Measurements from ENCODE around the gene XPO5.
"Not testable (repeated sequence)": the region's sequence is repeated elsewhere in the genome, so short reads cannot be mapped to it uniquely, and the experiment has no call there.

Gene XPO5

DNA sequence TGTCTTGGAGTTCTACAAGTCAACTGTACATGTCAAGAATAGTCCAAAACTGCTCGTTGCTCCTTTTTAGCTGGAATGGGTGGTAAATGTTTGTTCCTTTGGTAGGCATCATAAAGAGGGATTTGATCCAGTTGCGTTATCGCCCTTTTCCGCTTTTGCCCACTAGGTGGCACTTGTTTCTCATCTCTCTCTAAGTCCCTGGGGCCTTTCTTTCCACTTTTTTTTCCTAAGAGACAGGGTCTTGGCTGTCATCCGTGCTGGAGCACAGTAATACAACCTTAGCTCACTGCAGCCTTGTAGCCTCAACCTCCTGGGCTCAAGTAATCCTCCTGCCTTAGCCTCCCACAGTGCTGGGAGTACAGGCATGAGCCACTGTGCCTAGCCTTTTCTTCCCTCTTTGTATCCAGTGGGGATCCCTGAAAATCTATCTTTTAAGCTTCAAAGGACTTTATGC, 32.5 kb upstream of the XPO5 start:
- TF ChIP-seq, protein P1, sequence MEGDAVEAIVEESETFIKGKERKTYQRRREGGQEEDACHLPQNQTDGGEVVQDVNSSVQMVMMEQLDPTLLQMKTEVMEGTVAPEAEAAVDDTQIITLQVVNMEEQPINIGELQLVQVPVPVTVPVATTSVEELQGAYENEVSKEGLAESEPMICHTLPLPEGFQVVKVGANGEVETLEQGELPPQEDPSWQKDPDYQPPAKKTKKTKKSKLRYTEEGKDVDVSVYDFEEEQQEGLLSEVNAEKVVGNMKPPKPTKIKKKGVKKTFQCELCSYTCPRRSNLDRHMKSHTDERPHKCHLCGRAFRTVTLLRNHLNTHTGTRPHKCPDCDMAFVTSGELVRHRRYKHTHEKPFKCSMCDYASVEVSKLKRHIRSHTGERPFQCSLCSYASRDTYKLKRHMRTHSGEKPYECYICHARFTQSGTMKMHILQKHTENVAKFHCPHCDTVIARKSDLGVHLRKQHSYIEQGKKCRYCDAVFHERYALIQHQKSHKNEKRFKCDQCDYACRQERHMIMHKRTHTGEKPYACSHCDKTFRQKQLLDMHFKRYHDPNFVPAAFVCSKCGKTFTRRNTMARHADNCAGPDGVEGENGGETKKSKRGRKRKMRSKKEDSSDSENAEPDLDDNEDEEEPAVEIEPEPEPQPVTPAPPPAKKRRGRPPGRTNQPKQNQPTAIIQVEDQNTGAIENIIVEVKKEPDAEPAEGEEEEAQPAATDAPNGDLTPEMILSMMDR (conservative IDR thresholded peaks at IDR 0.05): peak; percentile 97
- H3K27ac ChIP-seq: no peak overlapping the region

DNA sequence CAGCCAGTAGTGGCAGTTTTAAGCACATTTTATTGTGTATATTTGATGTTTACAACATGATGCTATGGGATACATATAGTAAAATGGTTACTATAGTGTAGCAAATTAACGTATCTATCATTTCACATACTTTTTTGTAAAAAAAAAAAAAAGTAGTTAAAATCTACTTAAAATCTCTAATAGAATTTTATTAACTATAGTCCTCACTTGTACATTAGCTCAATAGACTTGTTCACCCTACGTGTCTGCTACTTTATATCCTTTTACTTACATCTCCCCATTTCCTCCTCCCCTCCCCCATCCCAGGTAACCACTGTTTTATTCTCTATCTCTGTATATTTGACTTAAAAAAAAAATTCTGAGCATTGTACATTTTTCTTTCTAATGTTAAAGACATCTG, 30.2 kb upstream of the XPO5 start:
- TF ChIP-seq, protein P1 (conservative IDR thresholded peaks at IDR 0.05): no peak
- no peak overlapping the region for H3K27ac ChIP-seq

DNA sequence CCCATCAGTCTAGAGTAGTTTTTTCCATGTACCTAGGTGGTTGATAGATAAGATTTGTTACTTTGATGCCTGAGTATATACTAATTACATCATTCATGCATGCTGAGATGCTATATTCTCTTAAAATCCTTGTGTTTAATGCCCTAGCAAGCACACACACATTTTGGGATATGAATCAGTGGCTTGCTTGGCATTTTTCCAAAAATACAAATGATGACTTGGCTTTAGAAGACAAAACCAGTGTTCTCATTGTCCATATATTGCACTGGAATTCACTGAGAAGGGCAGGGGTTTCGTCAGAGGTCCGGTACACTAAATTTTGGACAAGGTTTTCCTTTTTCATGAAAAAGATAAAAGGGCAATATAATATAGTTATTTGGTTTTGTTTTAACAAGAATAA, 28.3 kb upstream of the XPO5 start:
- TF ChIP-seq, protein P1 (conservative IDR thresholded peaks at IDR 0.05): no peak
- H3K27ac ChIP-seq: no peak overlapping the region

DNA sequence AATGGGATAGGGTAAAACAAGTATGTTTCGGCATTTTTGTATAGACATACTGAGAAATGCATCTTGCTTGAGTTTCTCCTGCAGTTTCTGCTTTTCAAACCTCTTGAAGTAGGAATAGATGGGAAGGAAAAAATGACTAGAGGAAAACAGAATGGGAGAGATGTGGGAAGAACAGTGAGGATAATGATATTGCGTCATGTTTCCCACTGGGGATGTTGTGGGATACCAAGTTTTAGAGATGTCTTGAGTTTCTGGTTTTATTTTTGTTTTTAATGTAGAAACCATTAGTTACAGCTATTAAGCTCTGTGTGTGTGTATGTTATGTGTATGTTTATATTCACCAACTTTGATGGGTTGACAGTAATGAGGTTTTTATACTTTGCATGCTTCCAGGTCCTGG, 24.8 kb upstream of the XPO5 start:
- TF ChIP-seq, protein P1 (conservative IDR thresholded peaks at IDR 0.05): no peak
- H3K27ac ChIP-seq: no peak overlapping the region

DNA sequence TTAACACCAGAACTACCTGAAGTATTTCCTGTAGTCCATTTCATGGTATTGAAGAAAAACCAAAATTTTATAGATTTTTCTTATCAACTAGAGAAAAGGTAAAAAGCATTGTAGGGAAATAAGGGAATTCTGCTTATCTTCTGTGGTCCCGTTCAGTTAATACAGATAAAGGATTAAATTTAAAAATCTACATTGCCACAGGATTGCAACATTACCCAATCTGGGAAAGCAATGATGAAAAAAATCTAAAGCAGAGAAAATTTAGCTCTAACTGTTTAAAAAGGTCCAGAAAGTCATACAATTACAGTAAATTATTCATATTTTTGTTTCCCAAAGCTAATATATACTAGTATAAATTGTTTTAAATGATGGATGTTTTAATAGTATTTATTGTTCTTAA, 18.1 kb upstream of the XPO5 start:
- TF ChIP-seq, protein P1 (conservative IDR thresholded peaks at IDR 0.05): no peak
- H3K27ac ChIP-seq: no peak overlapping the region

DNA sequence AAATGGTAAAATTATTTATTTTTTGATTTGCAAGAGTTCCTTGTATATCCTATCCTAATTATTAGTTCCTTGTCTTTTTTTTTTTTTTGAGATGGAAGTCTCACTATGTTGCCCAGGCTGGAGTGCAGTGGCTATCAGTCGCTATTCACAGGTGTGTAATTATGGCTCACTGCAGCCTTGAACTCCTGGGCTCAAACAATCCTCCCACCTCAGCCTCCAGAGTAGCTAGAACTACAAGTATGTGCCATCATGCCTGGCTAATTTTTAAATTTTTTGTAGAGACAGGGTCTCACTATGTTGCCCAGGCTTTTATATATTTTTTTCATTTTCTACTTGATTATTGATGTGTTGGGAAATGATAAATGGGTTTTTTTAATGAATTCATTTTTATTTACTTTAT, 13.7 kb upstream of the XPO5 start:
- not testable (repeated sequence) for H3K27ac ChIP-seq

DNA sequence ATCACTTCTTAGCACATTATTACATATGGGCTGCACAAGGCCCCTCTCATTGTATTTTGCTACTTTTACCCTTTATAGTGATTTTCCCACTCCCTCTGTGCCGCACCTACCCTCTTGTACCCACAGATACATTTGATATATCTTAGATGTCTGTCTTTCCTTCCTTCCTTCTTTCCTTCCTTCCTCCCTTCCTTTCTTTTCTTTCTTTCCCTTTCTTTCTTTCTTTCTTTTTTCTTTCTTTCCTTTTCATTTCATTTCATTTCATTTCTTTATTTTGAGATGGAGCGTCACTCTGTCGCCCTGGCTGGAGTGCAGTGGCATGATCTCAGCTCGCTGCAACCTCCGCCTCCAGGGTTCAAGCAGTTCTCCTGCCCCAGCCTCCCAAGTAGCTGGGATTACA, 12.4 kb upstream of the XPO5 start:
- TF ChIP-seq, protein P1 (conservative IDR thresholded peaks at IDR 0.05): no peak
- no peak overlapping the region for H3K27ac ChIP-seq

DNA sequence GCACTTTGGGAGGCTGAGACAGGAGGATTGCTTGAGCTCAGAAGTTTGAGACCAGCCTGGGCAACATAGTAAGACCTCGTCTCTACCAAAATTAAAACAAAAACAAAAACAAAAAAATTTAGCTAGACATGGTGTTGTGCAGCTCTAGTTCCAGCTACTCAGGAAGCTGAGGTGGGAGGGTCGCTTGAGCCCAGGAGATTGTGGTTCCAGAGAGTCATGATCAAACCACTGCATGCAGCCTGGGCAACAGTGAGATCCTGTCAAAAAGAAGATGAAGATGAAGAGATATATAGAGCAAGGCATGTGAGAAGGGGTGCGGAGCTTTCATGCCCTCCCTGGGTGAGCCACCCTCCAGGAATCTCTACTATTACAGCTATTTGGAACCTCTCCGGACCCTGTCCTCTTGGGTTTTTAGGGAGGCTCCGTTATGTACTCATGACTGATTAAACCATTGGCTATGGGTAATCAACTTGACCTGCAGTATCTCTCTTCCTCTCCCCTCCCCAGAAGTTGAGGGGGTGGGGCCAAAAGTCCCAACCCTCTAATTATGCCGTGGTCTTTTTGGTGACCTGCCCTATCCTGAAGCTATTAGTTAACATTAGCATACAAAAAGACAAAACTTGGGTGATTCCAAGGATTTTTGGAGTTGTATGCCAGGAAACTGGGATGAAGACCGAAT, 9.2 kb upstream of the XPO5 start:
- TF ChIP-seq, protein P1 (conservative IDR thresholded peaks at IDR 0.05): no peak

More for the DNA sequence above, 9.2 kb upstream of the XPO5 start:
- H3K27ac ChIP-seq: no peak overlapping the region

All from VCaP (cell line).